ENCODE measurements around the gene TBCB.
"Not testable (repeated sequence)": the region's sequence is repeated elsewhere in the genome, so short reads cannot be mapped to it uniquely, and the experiment has no call there.

The TBCB gene

DNA sequence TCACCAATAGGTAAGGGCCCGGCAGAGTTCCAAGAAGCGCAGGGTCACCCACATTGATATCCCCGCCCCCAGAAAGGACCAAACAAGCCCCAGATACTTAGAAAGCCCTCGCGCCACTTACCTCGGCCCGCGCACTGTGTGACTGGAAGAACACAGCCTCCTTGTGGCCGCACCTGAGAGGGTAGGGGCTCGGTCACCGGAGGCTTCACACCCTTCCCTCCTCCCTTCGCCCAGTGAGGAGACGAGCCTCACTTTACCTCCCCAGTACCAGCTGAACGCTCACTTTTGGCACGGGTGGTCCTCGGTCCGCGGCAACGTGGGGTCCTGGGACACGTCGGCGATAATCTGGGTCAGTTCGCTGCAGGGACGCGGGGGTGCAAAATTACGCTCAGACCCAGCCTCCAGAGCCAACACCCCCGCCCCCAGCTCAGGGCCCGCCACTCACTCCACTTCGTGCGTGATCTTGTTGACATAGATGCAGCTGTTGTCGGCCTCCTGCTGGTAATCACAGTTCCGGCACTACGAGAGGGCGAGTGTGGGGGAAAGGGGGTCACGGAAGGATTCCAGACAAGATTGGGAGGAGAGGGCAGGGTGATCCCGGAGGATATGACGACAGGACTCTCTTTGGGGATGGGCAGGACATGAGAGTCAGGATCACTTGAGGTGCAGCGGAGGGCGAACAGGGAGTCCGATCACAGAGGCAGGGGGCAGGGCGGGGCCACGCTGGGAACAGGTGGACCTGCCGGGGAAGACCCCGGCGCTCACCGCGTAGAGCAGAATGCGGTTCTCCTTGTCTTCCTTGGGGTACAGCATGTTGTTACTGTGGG is 1.2 kb upstream of the TBCB start:
- Histone ChIP-seq H3K4me3 (ENCODE audit: low read length) (peak overlapping the region; percentile 78), H3K36me3 (ENCODE audit: control insufficient read depth, insufficient read depth, low read length) (peaks cover 8% of the 10 kb centered on the region; the same call in 1 of the 2 replicates), H3K27ac (ENCODE audit: low read length) (no peak overlapping the region), H3K27me3 (ENCODE audit: control insufficient read depth, insufficient read depth, low read length) (no peaks in the 10 kb centered on the region), H3K4me1 (ENCODE audit: control insufficient read depth, insufficient read depth, low read length) (peaks cover 8% of the 10 kb centered on the region), H3K9me3 (ENCODE audit: control insufficient read depth, insufficient read depth, low read length) (no peaks in the 10 kb centered on the region)
- WGBS (ENCODE audit: insufficient coverage, insufficient read length): no CpG with 5 or more reads among the region's 48 CpGs
- DNase-seq (ENCODE audit: low read depth, low spot score): no peak

- peak within 1 kb of the TSS; percentile 78 for H3K4me3 ChIP-seq (ENCODE audit: low read length)
- H3K4me1 ChIP-seq (ENCODE audit: control insufficient read depth, insufficient read depth, low read length): peaks cover 8% of the 10 kb centered on the region
- WGBS (ENCODE audit: insufficient coverage, insufficient read length): no CpG with 5 or more reads among the region's 60 CpGs
- no peaks in the 10 kb centered on the region for H3K27me3 ChIP-seq (ENCODE audit: control insufficient read depth, insufficient read depth, low read length)
- DNase-seq (ENCODE audit: low read depth, low spot score): peak; percentile 98
- peaks cover 8% of the 10 kb centered on the region; the same call in 1 of the 2 replicates for H3K36me3 ChIP-seq (ENCODE audit: control insufficient read depth, insufficient read depth, low read length)
- H3K9me3 ChIP-seq (ENCODE audit: control insufficient read depth, insufficient read depth, low read length): no peaks in the 10 kb centered on the region
- H3K27ac ChIP-seq (ENCODE audit: low read length): no peak within 1 kb of the TSS
Observed at GRCh38 chr19:36114721-36115452, 381 bp upstream of the TBCB start, which contains the start of gene POLR2I. Gene POLR2I (minus strand): TSS chr19:36114875. CDS start chr19:36114856, 19 bp downstream.

GRCh38 chr19:36116344-36116637 is 1.0 kb downstream of the TBCB start:
- WGBS (ENCODE audit: insufficient coverage, insufficient read length): no CpG with 5 or more reads among the region's 1 CpG
- Histone ChIP-seq H3K27ac (ENCODE audit: low read length) (no peak overlapping the region), H3K4me1 (ENCODE audit: control insufficient read depth, insufficient read depth, low read length) (peaks cover 6% of the 10 kb centered on the region), H3K9me3 (ENCODE audit: control insufficient read depth, insufficient read depth, low read length) (no peaks in the 10 kb centered on the region), H3K36me3 (ENCODE audit: control insufficient read depth, insufficient read depth, low read length) (peaks cover 8% of the 10 kb centered on the region; the same call in 1 of the 2 replicates), H3K4me3 (ENCODE audit: low read length) (peak overlapping the region; percentile 57; the same call in 1 of the 2 replicates), H3K27me3 (ENCODE audit: control insufficient read depth, insufficient read depth, low read length) (no peaks in the 10 kb centered on the region)
- DNase-seq (ENCODE audit: low read depth, low spot score): no peak

DNA sequence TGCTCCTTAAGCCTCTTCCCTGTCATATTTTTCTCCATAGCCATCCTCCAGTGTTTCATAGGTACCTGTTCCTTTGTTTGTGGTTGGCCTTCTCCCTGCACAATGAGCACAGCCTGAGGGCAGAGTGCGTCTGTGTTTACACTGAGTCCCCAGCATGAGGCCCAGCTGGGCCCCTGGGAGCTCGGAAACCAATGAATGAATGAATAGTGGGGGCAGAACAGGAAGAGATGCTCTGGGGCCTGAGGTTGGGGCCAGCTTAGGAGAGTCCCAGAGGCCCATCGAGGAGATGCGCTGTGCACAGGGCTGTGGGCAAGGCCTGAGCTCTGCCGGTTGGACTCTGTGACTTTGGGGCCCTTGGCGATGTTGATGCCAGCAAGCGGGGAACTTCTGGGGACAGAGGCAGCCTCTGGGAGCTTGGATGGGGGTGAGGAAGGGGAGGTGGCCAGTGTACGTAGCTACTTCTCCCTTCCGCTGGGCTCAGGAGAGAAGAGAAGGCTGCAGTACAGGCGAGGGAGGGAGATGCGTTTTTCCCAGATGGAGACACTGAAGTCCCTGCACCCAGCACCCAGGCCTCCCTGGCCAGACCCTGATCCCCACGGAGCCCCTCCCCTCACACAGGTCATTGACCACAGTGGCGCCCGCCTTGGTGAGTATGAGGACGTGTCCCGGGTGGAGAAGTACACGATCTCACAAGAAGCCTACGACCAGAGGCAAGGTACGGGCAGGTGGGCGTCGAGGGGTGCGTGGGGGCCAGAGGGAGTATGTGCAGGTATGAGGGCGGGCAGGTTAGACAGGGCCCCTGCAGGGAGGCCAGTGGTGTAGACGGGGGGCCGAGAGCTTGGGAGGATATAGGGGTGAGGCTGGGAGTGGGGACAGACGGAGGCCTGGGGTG is 5.1 kb downstream of the TBCB start:
- DNase-seq (ENCODE audit: low read depth, low spot score): no peak
- H3K4me3 ChIP-seq (ENCODE audit: low read length): no peak overlapping the region
- H3K9me3 ChIP-seq (ENCODE audit: control insufficient read depth, insufficient read depth, low read length): no peaks in the 10 kb centered on the region
- no CpG with 5 or more reads among the region's 26 CpGs for WGBS (ENCODE audit: insufficient coverage, insufficient read length)
- H3K27me3 ChIP-seq (ENCODE audit: control insufficient read depth, insufficient read depth, low read length): no peaks in the 10 kb centered on the region
- H3K27ac ChIP-seq (ENCODE audit: low read length): no peak overlapping the region
- H3K36me3 ChIP-seq (ENCODE audit: control insufficient read depth, insufficient read depth, low read length): peaks cover 7% of the 10 kb centered on the region
- H3K4me1 ChIP-seq (ENCODE audit: control insufficient read depth, insufficient read depth, low read length): peaks cover 2% of the 10 kb centered on the region

GRCh38 chr19:36120984-36121358 is 5.7 kb downstream of the TBCB start:
- Histone ChIP-seq H3K4me3 (ENCODE audit: low read length) (no peak overlapping the region), H3K4me1 (ENCODE audit: control insufficient read depth, insufficient read depth, low read length) (peaks cover 2% of the 10 kb centered on the region), H3K9me3 (ENCODE audit: control insufficient read depth, insufficient read depth, low read length) (no peaks in the 10 kb centered on the region), H3K36me3 (ENCODE audit: control insufficient read depth, insufficient read depth, low read length) (peaks cover 10% of the 10 kb centered on the region), H3K27ac (ENCODE audit: low read length) (no peak overlapping the region), H3K27me3 (ENCODE audit: control insufficient read depth, insufficient read depth, low read length) (no peaks in the 10 kb centered on the region)
- no CpG with 5 or more reads among the region's 18 CpGs for WGBS (ENCODE audit: insufficient coverage, insufficient read length)
- no peak for DNase-seq (ENCODE audit: low read depth, low spot score)

DNA sequence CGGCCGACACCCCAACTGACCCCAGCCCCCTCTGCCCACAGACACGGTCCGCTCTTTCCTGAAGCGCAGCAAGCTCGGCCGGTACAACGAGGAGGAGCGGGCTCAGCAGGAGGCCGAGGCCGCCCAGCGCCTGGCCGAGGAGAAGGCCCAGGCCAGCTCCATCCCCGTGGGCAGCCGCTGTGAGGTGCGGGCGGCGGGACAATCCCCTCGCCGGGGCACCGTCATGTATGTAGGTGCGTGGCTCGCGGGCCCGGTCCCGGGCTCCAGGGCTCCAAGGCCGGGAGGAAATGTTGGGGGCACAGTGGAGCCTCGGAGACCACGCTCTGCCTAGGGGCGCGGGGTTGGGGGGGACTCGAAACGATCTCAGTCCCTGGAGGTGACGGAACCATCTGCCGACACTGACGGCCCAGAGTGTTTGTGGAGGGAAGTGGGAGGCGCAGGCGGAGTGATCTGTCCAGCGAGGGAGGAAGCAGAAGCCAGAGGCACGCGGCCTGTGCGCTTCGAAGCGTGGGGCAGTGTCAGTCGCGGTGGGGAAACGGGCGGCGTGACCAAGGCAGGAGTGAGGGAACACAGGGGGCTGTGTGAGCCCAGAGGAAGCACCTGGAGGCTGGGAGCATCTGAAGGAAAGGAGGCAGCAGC is 6.3 kb downstream of the TBCB start:
- WGBS (ENCODE audit: insufficient coverage, insufficient read length): no CpG with 5 or more reads among the region's 49 CpGs
- Histone ChIP-seq H3K36me3 (ENCODE audit: control insufficient read depth, insufficient read depth, low read length) (peaks cover 10% of the 10 kb centered on the region), H3K4me3 (ENCODE audit: low read length) (no peak overlapping the region)

DNA sequence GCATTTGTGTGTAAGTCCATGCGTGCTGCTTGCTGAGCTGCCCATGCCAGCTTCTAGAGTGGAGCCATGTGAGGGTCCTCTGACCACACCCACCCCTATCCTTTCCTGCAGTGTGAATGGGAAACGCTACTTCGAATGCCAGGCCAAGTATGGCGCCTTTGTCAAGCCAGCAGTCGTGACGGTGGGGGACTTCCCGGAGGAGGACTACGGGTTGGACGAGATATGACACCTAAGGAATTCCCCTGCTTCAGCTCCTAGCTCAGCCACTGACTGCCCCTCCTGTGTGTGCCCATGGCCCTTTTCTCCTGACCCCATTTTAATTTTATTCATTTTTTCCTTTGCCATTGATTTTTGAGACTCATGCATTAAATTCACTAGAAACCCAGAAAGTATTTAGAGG is 10.3 kb downstream of the TBCB start:
- Histone ChIP-seq H3K9me3 (ENCODE audit: control insufficient read depth, insufficient read depth, low read length) (no peaks in the 10 kb centered on the region), H3K36me3 (ENCODE audit: control insufficient read depth, insufficient read depth, low read length) (peaks cover 10% of the 10 kb centered on the region), H3K27me3 (ENCODE audit: control insufficient read depth, insufficient read depth, low read length) (no peaks in the 10 kb centered on the region), H3K4me1 (ENCODE audit: control insufficient read depth, insufficient read depth, low read length) (no peaks in the 10 kb centered on the region), H3K27ac (ENCODE audit: low read length) (no peak overlapping the region), H3K4me3 (ENCODE audit: low read length) (no peak overlapping the region)
- DNase-seq (ENCODE audit: low read depth, low spot score): no peak
- no CpG with 5 or more reads among the region's 9 CpGs for WGBS (ENCODE audit: insufficient coverage, insufficient read length)

More for the DNA sequence above, 6.3 kb downstream of the TBCB start:
- H3K27me3 ChIP-seq (ENCODE audit: control insufficient read depth, insufficient read depth, low read length): no peaks in the 10 kb centered on the region
- no peaks in the 10 kb centered on the region for H3K9me3 ChIP-seq (ENCODE audit: control insufficient read depth, insufficient read depth, low read length)
- no peak overlapping the region for H3K27ac ChIP-seq (ENCODE audit: low read length)
- no peak for DNase-seq (ENCODE audit: low read depth, low spot score)
- H3K4me1 ChIP-seq (ENCODE audit: control insufficient read depth, insufficient read depth, low read length): peaks cover 1% of the 10 kb centered on the region; the same call in 1 of the 2 replicates

- H3K27ac ChIP-seq (ENCODE audit: low read length): no peak overlapping the region
- peaks cover 3% of the 10 kb centered on the region; the same call in 1 of the 2 replicates for H3K36me3 ChIP-seq (ENCODE audit: control insufficient read depth, insufficient read depth, low read length)
- peak overlapping the region; percentile 42; the same call in 1 of the 2 replicates for H3K4me3 ChIP-seq (ENCODE audit: low read length)
- no peaks in the 10 kb centered on the region for H3K27me3 ChIP-seq (ENCODE audit: control insufficient read depth, insufficient read depth, low read length)
- no peak for DNase-seq (ENCODE audit: low read depth, low spot score)
- H3K9me3 ChIP-seq (ENCODE audit: control insufficient read depth, insufficient read depth, low read length): no peaks in the 10 kb centered on the region
- no peaks in the 10 kb centered on the region for H3K4me1 ChIP-seq (ENCODE audit: control insufficient read depth, insufficient read depth, low read length)
- no CpG with 5 or more reads among the region's 10 CpGs for WGBS (ENCODE audit: insufficient coverage, insufficient read length)
Observed at GRCh38 chr19:36128392-36128736, 13.1 kb downstream of the TBCB start.

GRCh38 chr19:36131221-36131620 is 16.0 kb downstream of the TBCB start:
- not testable (repeated sequence) for H3K4me3 ChIP-seq (ENCODE audit: low read length); H3K36me3 ChIP-seq (ENCODE audit: control insufficient read depth, insufficient read depth, low read length); H3K4me1 ChIP-seq (ENCODE audit: control insufficient read depth, insufficient read depth, low read length); H3K9me3 ChIP-seq (ENCODE audit: control insufficient read depth, insufficient read depth, low read length); H3K27ac ChIP-seq (ENCODE audit: low read length); H3K27me3 ChIP-seq (ENCODE audit: control insufficient read depth, insufficient read depth, low read length); DNase-seq (ENCODE audit: low read depth, low spot score)
- WGBS (ENCODE audit: insufficient coverage, insufficient read length): no CpG with 5 or more reads among the region's 6 CpGs

- H3K9me3 ChIP-seq (ENCODE audit: control insufficient read depth, insufficient read depth, low read length); H3K4me1 ChIP-seq (ENCODE audit: control insufficient read depth, insufficient read depth, low read length); H3K4me3 ChIP-seq (ENCODE audit: low read length); H3K36me3 ChIP-seq (ENCODE audit: control insufficient read depth, insufficient read depth, low read length); H3K27ac ChIP-seq (ENCODE audit: low read length); H3K27me3 ChIP-seq (ENCODE audit: control insufficient read depth, insufficient read depth, low read length); DNase-seq (ENCODE audit: low read depth, low spot score): not testable (repeated sequence)
- WGBS (ENCODE audit: insufficient coverage, insufficient read length): no CpG with 5 or more reads among the region's 4 CpGs
Observed at GRCh38 chr19:36134867-36135266, 19.6 kb downstream of the TBCB start.
